HepG2 (cell line): ENCODE results near the gene ZC3H4. TPM values are rescaled to one million over a fixed set of nuclear protein-coding genes. Genes with fewer than 3 reads are reported as not detected.

Experiments used
- ASH2L ChIP-seq: fragments of 300-600, 200-600 bp; sonication (generic); IDR thresholded peaks from 2 replicates; pipeline ENCODE4 v1.7.0; 2017; ENCODE audit warnings: low read depth, mild to moderate bottlenecking, moderate library complexity, mixed read lengths, low read length; ENCODE audit not compliant: insufficient read length
- CENPX ChIP-seq: sonication (generic); formaldehyde crosslinking; IDR thresholded peaks from 2 replicates; pipeline ENCODE4 v1.9.0; 2021; ENCODE audit warnings: mild to moderate bottlenecking, missing genetic modification reagents, moderate library complexity
- E2F1 ChIP-seq: sonication (generic); formaldehyde crosslinking; IDR thresholded peaks from 2 replicates; pipeline ENCODE4 v1.5.0; 2020; ENCODE audit warnings: missing genetic modification reagents
- FOSL2 ChIP-seq: sonication (generic); formaldehyde crosslinking; IDR thresholded peaks from 2 replicates; pipeline ENCODE4 v1.4.0; 2020; ENCODE audit warnings: missing genetic modification reagents
- HOXA9 ChIP-seq: sonication (generic); formaldehyde crosslinking; IDR thresholded peaks from 2 replicates; pipeline ENCODE4 v1.8.1; 2022; ENCODE audit warnings: missing genetic modification reagents, mild to moderate bottlenecking, moderate library complexity, borderline replicate concordance
- KIAA2018 ChIP-seq: sonication (generic); formaldehyde crosslinking; IDR thresholded peaks from 2 replicates; pipeline ENCODE4 v1.5.0; 2020; ENCODE audit warnings: mild to moderate bottlenecking, missing genetic modification reagents, borderline replicate concordance
- MZF1 ChIP-seq: sonication (generic); formaldehyde crosslinking; IDR thresholded peaks from 2 replicates; pipeline ENCODE4 v1.8.1; 2023; ENCODE audit warnings: mild to moderate bottlenecking, missing genetic modification reagents, borderline replicate concordance
- PHF20 ChIP-seq: sonication (generic); formaldehyde crosslinking; IDR thresholded peaks from 2 replicates; pipeline ENCODE4 v1.5.0; 2020; ENCODE audit warnings: mild to moderate bottlenecking, missing genetic modification reagents
- RCOR2 ChIP-seq: IDR thresholded peaks from 2 replicates; pipeline ENCODE4 v1.6.1; 2016; ENCODE audit warnings: missing biosample characterization, missing genetic modification reagents
- TIGD3 ChIP-seq: sonication (generic); formaldehyde crosslinking; IDR thresholded peaks from 2 replicates; pipeline ENCODE4 v1.5.1; 2020; ENCODE audit warnings: mild to moderate bottlenecking, missing genetic modification reagents, borderline replicate concordance
- ZIK1 ChIP-seq: sonication (generic); formaldehyde crosslinking; IDR thresholded peaks from 2 replicates; pipeline ENCODE4 v1.5.0; 2020; ENCODE audit warnings: mild to moderate bottlenecking, low read depth, missing genetic modification reagents, borderline replicate concordance
- ZNF331 ChIP-seq: sonication (generic); formaldehyde crosslinking; IDR thresholded peaks from 2 replicates; pipeline ENCODE4 v1.4.0; 2020; ENCODE audit warnings: missing genetic modification reagents
- ZNF335 ChIP-seq: sonication (generic); formaldehyde crosslinking; IDR thresholded peaks from 2 replicates; pipeline ENCODE4 v1.4.0; 2020; ENCODE audit warnings: missing genetic modification reagents
- ZNF512 ChIP-seq: sonication (generic); formaldehyde crosslinking; IDR thresholded peaks from 2 replicates; pipeline ENCODE4 v1.4.0; 2020; ENCODE audit warnings: mild to moderate bottlenecking, missing genetic modification reagents
- ZNF556 ChIP-seq: sonication (generic); formaldehyde crosslinking; IDR thresholded peaks from 2 replicates; pipeline ENCODE4 v1.4.0; 2020; ENCODE audit warnings: mild to moderate bottlenecking, missing genetic modification reagents, borderline replicate concordance
- ZNF605 ChIP-seq: sonication (generic); formaldehyde crosslinking; IDR thresholded peaks from 2 replicates; pipeline ENCODE4 v1.8.0; 2022; ENCODE audit warnings: mild to moderate bottlenecking, missing genetic modification reagents
- ZNF724P ChIP-seq: sonication (generic); formaldehyde crosslinking; IDR thresholded peaks from 2 replicates; pipeline ENCODE4 v1.8.0; 2022; ENCODE audit warnings: missing genetic modification reagents, borderline replicate concordance
- polyA plus RNA-seq, 8 experiments: library from polyadenylated mRNA; depleted of rRNA in 3 of 8; stranded (reverse) in 7 of 8; unstranded in 1 of 8; fragments of >200 nt; fragmentation: Illumina TruSeq in 4 of 8; extraction: Trizol in 4 of 8; gene quantifications; 2 replicates each; pipeline versions ENCODE4 v1.2.1 to v1.2.3, GENCODE V29; 2011 to 2016; ENCODE audit warnings: low read depth in 4 of 8, missing spikeins in 1 of 8, mixed read lengths in 1 of 8; ENCODE audit not compliant: insufficient read depth in 1 of 8
- total RNA-seq, 5 experiments: library from RNA; depleted of rRNA; stranded (reverse); fragments of >200 nt; fragmentation: Illumina TruSeq; extraction: Trizol; gene quantifications; 2 replicates each; pipeline ENCODE4 v1.2.3, GENCODE V29; 2016; ENCODE audit warnings: low read depth in 1 of 5

Gene ZC3H4
- total and polyA plus RNA-seq, 2 of the 13 experiments (the other 11 are each of a cell fraction or from before 2014, with no cell fraction given): 1.8 to 10.7 TPM

- TF ChIP-seq ASH2L (peak; percentile 59), RCOR2 (CRISPR knock-in tag) (peak; percentile 79; the same call in 1 of the 2 replicates), FOSL2 (CRISPR knock-in tag) (peak; percentile 96), HOXA9 (CRISPR knock-in tag) (no peak), TIGD3 (no peak), E2F1 (no peak), ZNF605 (CRISPR knock-in tag) (0 out of 2 replicates have a peak, but pooled peaks have one; percentile 11), PHF20 (CRISPR knock-in tag) (no peak), MZF1 (CRISPR knock-in tag) (no peak), KIAA2018 (no peak), ZNF331 (CRISPR knock-in tag) (peak; percentile 52; the same call in 1 of the 2 replicates), ZNF512 (no peak), ZNF724P (CRISPR knock-in tag) (no peak), ZNF335 (CRISPR knock-in tag) (no peak), CENPX (CRISPR knock-in tag) (no peak), ZNF556 (CRISPR knock-in tag) (no peak), ZIK1 (no peak)
These were observed 6.2 kb downstream of the ZC3H4 start (continued) for GRCh38 chr19:47107202-47107952.
